Stimulated activated naive CD4-positive, alpha-beta T cell treated with Interleukin-2 at 50 U/mL for 16 hours (primary cell): ENCODE data around the gene SRD5A1.

Source experiments
- DNase-seq: peaks from one replicate; lab custom pipeline; 2025; lab: John Stamatoyannopoulos, UW

The SRD5A1 gene

GRCh38 chr5:6713274-6714225 lies 80.3 kb downstream of the SRD5A1 start, which contains the start of gene TENT4A:
TENT4A (plus strand) TSS chr5:6713432; CDS start chr5:6713984, 552 bp downstream.
- no peak for DNase-seq

GRCh38 chr5:6714226-6715041 lies 81.2 kb downstream of the SRD5A1 start:
- DNase-seq: no peak

GRCh38 chr5:6715271-6715670 lies 82.0 kb downstream of the SRD5A1 start:
- DNase-seq: no peak

GRCh38 chr5:6715758-6716628 lies 82.8 kb downstream of the SRD5A1 start:
- peak; percentile 9 for DNase-seq

GRCh38 chr5:6716629-6717149 lies 83.4 kb downstream of the SRD5A1 start:
- DNase-seq: no peak

- no peak for DNase-seq
Observed at GRCh38 chr5:6717247-6717646, 84.0 kb downstream of the SRD5A1 start.

- DNase-seq: no peak
Observed at GRCh38 chr5:6717687-6718086, 84.4 kb downstream of the SRD5A1 start.

GRCh38 chr5:6718161-6718681 lies 85.0 kb downstream of the SRD5A1 start:
- no peak for DNase-seq

- DNase-seq: no peak
Observed at GRCh38 chr5:6718718-6719117, 85.5 kb downstream of the SRD5A1 start.

- no peak for DNase-seq
Observed at GRCh38 chr5:6719417-6719816, 86.2 kb downstream of the SRD5A1 start.

- DNase-seq: no peak
Observed at GRCh38 chr5:6719896-6720560, 86.8 kb downstream of the SRD5A1 start.

- no peak for DNase-seq
Observed at GRCh38 chr5:6720561-6720921, 87.3 kb downstream of the SRD5A1 start.

- DNase-seq: no peak
Observed at GRCh38 chr5:6721442-6721841, 88.2 kb downstream of the SRD5A1 start.

- DNase-seq: no peak
Observed at GRCh38 chr5:6722015-6722414, 88.8 kb downstream of the SRD5A1 start.

GRCh38 chr5:6723122-6723815 lies 90.0 kb downstream of the SRD5A1 start:
- DNase-seq: no peak

GRCh38 chr5:6723816-6724300 lies 90.6 kb downstream of the SRD5A1 start:
- DNase-seq: no peak
